ENCODE measurements around the gene USP25.

Gene USP25

GRCh38 chr21:15766952-15767603 lies 37.3 kb downstream of the USP25 start:
- DNase-seq, result no peak

GRCh38 chr21:15768045-15768601 lies 38.3 kb downstream of the USP25 start:
- no peak for DNase-seq

- DNase-seq, result no peak
These were observed 39.1 kb downstream of the USP25 start for GRCh38 chr21:15768853-15769252.

GRCh38 chr21:15771311-15771710 lies 41.5 kb downstream of the USP25 start:
- no peak for DNase-seq

GRCh38 chr21:15772654-15773053 lies 42.9 kb downstream of the USP25 start:
- no peak for DNase-seq

GRCh38 chr21:15774590-15774989 lies 44.8 kb downstream of the USP25 start:
- DNase-seq, result no peak

GRCh38 chr21:15775291-15775690 lies 45.5 kb downstream of the USP25 start:
- no peak for DNase-seq

- peak; percentile 43 for DNase-seq
These were observed 46.2 kb downstream of the USP25 start for GRCh38 chr21:15775981-15776380.

GRCh38 chr21:15776818-15777217 lies 47.0 kb downstream of the USP25 start:
- DNase-seq, result peak; percentile 10

GRCh38 chr21:15781986-15782385 lies 52.2 kb downstream of the USP25 start:
- no peak for DNase-seq

- DNase-seq, result no peak
These were observed 59.2 kb downstream of the USP25 start for GRCh38 chr21:15788847-15789523.

GRCh38 chr21:15793109-15793508 lies 63.3 kb downstream of the USP25 start:
- no peak for DNase-seq

GRCh38 chr21:15793550-15794235 lies 63.9 kb downstream of the USP25 start:
- no peak for DNase-seq

GRCh38 chr21:15794277-15794912 lies 64.6 kb downstream of the USP25 start:
- no peak for DNase-seq

GRCh38 chr21:15795533-15795932 lies 65.8 kb downstream of the USP25 start:
- no peak for DNase-seq

GRCh38 chr21:15797577-15798363 lies 68.0 kb downstream of the USP25 start:
- DNase-seq, result no peak

- DNase-seq, result no peak
These were observed 71.6 kb downstream of the USP25 start for GRCh38 chr21:15801352-15801863.

GRCh38 chr21:15804247-15805005 lies 74.6 kb downstream of the USP25 start:
- peak; percentile 51 for DNase-seq

GRCh38 chr21:15809065-15809464 lies 79.3 kb downstream of the USP25 start:
- DNase-seq, result no peak

- peak; percentile 81 for DNase-seq
These were observed 80.0 kb downstream of the USP25 start for GRCh38 chr21:15809818-15810217.

- no peak for DNase-seq
These were observed 85.5 kb downstream of the USP25 start for GRCh38 chr21:15815285-15815684.

All from MV-4-11 (cell line).